Inflammatory macrophage treated with lipopolysaccharide for 4 hours (primary cell): Measurements from ENCODE around the gene OR8I2.
"Not testable (repeated sequence)": the region's sequence is repeated elsewhere in the genome, so short reads cannot be mapped to it uniquely, and the experiment has no call there.

Source experiments
- DNase-seq: peaks from one replicate; pipeline ENCODE4 v3.0.0-alpha.2; 2020

OR8I2 gene

DNA sequence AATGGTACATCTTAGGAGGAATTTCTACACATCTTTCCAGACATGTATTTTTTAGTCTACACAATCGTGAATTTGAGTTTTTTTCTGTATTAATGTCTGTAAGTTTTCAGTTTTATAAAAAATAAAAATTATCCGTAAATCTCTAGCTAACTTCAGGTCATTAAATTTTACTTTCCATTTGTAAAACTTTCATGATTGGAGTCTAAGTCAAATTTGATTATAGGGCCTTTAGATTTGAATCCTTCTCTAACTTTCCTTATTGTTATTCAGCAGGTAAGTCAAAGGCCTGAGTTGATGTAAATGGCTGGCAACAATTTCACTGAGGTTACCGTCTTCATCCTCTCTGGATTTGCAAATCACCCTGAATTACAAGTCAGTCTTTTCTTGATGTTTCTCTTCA, at the start of gene OR8I2:
OR8I2 (plus strand) TSS at position 301 of the 400 bp plus-strand sequence; CDS start at position 301, 0 bp downstream.
- DNase-seq = no peak

DNA sequence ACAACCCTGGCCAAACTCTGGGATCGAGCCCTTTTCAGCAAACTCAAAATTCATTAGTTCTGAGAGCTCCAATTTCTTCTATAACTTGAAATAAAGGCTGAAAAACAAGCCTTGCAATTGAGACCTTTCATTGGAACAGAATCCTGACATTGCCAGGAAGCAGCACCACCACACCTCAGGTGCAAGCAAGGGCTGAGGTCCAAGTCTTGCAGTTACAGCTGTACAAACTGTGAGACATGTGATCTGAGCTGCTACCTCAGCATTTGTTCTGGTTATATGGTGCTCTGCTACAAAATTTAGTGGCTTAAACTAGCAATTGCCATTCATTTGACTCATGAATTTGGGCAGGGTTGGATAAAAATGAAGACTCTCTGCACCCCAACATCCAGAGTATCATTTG, 47.6 kb upstream of the OR8I2 start:
- DNase-seq = no peak

DNA sequence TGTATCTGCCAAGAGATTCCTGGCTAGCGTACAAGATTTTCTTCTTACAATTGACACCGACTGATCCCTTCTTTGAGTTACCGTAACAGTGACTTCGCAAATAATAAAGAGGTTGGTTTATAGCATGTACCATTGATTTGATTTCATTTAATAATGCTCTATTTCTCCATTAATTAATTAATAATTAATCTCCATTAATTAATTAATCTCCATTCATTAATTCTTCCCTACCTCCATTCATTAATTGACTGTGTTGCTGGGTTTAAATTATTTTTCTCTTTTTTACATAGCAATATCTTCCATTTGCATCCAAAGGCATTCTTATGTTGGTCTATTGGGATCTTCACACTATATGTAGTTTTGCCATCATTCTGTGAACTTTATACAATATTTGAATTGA, 44.6 kb upstream of the OR8I2 start:
- DNase-seq = no peak

DNA sequence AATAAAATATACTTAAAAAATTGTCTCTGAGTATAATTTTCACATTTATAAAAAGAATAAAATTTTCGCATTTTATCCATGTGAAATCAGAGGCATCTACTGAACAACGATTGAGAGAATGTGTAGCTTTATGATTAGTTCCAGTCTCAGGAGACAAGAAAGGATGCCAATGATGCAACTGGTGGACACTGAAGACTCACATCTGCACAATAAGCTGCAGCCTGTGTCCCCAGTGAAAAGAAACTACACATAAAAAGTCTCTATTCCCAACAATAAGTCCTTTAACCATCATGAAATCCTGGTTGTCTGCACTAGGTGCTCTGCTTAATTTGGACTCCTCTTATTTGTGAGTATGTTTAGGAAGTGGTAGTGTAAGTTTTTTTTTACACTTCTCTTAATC, 43.6 kb upstream of the OR8I2 start:
- DNase-seq = no peak

DNA sequence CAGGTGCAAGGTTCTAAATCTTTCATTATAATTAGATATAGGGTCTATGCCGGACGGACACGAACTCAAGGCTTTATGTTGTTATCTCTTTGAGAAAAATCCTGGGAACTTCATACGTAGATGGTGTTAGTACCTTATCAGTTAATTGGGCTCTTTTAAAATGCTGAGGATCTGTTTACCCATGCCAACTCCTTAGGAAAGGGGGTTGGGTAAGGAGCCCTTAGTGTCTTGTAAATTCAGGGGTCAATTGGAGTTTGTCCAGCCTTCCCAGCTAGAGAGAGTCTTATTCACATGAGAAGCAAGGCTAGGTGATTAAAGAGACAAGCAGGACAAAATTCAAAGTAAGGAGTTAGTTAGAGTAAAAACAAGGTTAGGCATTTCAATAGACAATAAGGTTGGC, 36.7 kb upstream of the OR8I2 start:
- not testable (repeated sequence) for DNase-seq

DNA sequence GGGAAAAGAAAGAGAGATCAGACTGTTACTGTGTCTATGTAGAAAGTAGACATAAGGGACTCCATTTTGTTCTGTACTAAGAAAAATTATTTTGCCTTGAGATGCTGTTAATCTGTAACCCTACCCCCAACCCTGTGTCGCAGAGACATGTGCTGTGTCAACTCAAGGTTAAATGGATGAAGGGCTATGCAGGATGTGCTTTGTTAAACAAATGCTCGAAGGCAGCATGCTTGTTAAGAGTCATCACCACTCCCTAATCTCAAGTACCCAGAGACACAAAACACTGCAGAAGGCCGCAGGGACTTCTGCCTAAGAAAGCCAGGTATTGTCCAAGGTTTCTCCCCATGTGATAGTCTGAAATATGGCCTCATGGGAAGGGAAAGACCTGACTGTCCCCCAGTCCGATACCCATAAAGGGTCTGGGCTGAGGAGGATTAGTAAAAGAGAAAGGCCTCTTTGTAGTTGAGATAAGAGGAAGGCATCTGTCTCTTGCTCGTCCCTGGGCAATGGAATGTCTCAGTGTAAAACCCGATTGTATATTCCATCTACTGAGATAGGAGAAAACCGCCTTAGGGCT, 35.4 kb upstream of the OR8I2 start:
- not testable (repeated sequence) for DNase-seq

DNA sequence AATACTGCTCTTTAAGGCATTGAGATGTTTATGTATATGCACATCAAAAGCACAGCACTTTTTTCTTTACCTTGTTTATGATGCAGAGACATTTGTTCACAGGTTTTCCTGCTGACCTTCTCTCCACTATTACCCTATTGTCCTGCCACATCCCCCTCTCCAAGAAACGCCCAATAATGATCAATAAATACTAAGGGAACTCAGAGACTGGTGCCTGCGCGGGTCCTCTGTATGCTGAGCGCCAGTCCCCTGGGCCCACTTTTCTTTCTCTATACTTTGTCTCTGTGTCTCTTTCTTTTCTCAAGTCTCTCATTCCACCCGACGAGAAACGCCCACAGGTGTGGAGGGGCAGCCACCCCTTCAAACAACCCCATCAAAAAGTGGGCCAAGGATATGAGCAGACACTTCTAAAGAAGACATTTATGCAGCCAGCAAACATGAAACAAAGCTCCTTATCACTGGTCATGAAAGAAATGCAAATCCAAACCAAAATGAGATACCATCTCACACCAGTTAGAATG, 34.8 kb upstream of the OR8I2 start:
- DNase-seq = not testable (repeated sequence)

DNA sequence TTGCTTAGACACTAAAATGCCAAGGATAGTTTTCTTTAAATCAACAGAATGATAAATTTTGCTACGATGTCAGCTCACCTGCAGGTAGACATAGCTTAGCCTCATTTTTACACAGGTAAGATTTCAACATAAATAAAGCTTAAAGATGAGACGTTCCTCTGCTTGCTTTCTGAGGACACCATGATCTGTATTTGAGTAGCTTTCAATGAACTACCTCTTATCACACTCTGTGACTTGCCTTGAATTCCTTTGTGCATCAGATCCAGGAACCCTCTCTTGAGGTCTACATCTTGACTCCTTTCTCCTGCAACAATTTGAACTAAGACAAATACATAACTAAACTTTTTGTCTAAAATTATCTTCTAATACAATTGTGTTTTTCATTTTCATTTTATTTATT, 26.1 kb upstream of the OR8I2 start:
- no peak for DNase-seq

DNA sequence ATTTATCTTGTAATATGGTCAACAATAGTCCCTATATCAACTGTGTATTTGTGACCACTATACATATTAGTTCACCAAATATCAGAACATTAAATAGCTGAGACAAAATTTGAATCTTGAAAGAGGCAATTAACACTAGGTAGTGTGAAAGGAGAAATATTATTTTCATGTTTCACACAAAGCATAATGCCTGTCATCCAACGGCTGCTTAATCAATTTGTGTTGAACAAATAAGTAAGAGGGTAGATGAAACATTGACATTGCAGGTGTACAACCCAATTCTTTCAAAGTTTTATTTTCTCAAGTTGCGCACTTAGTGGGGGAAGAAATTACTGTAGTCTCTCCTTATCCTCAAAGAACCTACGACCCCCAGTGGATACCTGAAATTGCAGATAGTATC, 3.4 kb upstream of the OR8I2 start:
- no peak for DNase-seq

DNA sequence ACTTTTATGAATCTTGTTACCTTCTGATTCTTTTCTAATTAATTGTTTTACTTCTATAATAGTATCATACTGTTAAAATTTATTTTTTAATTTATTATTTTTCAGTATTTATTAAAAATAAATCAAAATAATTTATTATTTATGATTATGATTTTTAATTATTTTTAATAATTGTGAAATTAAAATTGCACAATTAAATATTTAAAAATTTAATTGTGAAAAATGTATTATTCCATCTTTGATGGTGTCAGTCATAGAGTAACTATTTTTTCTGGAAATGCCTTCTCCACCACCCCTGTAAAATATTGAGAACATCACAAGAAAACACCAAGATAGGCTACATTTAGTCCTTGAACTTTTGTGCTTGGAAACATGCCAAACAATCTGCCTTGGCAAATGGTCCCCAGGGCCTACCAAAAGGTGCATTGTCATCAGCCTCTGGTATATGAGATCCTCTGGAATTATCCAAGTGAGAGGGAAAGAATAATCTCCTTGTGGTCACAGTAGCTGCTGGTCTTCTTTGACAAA, 10.2 kb downstream of the OR8I2 start, which contains the start of gene OR8H2:
OR8H2 (plus strand) TSS at position 478 of the 528 bp plus-strand sequence. CDS start 1,356 bp downstream, outside the sequence.
- no peak for DNase-seq

DNA sequence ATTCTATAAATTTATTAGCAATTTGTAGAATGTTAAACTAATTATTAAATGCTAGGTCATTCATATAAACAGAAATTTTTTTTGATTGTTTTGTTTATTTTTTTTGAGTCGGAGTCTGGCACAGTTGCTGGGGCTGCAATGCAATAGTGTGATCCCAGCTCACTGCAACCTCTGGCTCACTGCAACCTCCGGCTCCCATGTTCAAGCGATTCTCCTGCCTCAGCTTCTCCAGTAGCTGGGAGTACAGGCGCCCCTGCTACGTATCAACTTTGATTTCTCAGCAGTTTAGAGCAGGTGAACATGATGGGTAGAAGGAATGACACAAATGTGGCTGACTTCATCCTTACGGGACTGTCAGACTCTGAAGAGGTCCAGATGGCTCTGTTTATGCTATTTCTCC, 29.0 kb downstream of the OR8I2 start, which contains the start of gene OR8H3:
OR8H3 (plus strand) TSS at position 301 of the 400 bp plus-strand sequence; CDS start at position 301, 0 bp downstream.
- no peak for DNase-seq

DNA sequence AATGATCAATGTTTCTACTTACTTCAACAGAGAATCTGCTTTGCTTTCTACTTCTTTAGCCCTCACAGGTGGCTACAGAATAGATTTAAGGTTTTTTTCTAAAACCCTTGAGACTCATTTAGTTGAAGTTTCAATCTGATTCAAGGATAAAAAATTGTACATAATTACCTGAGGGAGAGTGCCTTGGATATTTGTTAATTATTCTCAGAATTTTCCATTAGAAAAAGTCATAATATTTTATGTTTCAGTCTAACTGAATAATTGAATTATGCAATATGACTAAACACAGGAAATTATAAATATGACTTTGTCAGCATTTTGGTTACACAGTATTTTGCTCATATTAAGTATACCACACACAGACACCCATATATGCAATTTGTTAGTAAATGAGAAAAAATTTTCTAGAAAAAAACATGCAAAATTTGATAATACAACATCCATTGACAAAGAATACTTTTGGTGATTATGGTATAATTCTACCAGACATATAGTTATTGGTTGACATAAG, 47.1 kb downstream of the OR8I2 start, which contains the start of gene OR8J3:
OR8J3 (minus strand) TSS at position 51 of the 511 bp plus-strand sequence. CDS start 2,483 bp downstream, outside the sequence.
- DNase-seq = no peak

DNA sequence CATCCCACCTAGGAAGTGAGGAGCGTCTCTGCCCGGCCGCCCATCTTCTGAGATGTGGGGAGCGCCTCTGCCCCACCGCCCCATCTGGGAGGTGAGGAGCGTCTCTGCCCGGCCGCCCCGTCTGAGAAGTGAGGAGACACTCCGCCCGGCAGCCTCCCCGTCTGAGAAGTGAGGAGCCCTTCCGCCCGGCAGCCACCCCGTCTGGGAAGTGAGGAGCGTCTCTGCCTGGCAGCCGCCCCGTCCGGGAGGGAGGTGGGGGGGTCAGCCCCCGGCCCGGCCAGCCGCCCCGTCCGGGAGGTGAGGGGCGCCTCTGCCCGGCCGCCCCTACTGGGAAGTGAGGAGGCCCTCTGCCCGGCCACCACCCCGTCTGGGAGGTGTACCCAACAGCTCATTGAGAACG, 50.6 kb downstream of the OR8I2 start:
- not testable (repeated sequence) for DNase-seq
